Left colon (tissue), 2 donors: ENCODE results near the gene LRRTM1. TPM values are rescaled to one million over a fixed set of nuclear protein-coding genes. Genes with fewer than 3 reads are reported as not detected.

Experiments
- ATAC-seq: fragments of 200-7000 bp; cut with Tn5 transposase; one replicate; pipeline ENCODE4 v1.9.1; 2020; ENCODE audit warnings: mild to moderate bottlenecking, moderate library complexity
- DNase-seq, 2 donors: peaks; one replicate each; pipeline ENCODE4 v3.0.0-alpha.2; 2020
- intact Hi-C, 2 donors: fragments of 100-400 bp; cut with DNase I in 1 of 2; cut with micrococcal nuclease in 1 of 2; formaldehyde crosslinking; loops; one replicate each; pipeline versions ENCODE4 v1.11.2 to v1.14.0; 2022; cut with DNase I, micrococcal nuclease
- long read RNA-seq: library from polyadenylated mRNA; unstranded; transcript quantifications from one replicate; pipeline ENCODE4 v2.0.0, GENCODE V29; 2021
- total RNA-seq, 2 donors: library from RNA; stranded (reverse); fragmentation: NEBNext Ultra II Directional; extraction: Animal tissue kit (Norgen Biotek cat#: 25700); gene quantifications; one replicate each; pipeline ENCODE4 v1.2.1, GENCODE V29; 2021
- donor health status: DM: no; HTN: no; CAD: no.
- donor health status: DM: yes; HTN: yes; CAD: no.

LRRTM1 gene
- total RNA-seq = under 1 TPM; 0.21 to 0.34 TPM
- long read RNA-seq = 0 reads

- intact Hi-C loops = no loop called here
- DNase-seq (peak in 1 of 2 donors; percentile 12), ATAC-seq (peak; percentile 52)
Observed at GRCh38 chr2:80303909-80304837, at the start of gene LRRTM1. Gene LRRTM1 (minus strand): TSS chr2:80304752. CDS start chr2:80303819, 933 bp downstream.

GRCh38 chr2:80351231-80351630, 46.7 kb upstream of the LRRTM1 start:
- no peak for DNase-seq
- intact Hi-C loops = no loop called here
- ATAC-seq = no peak

GRCh38 chr2:80348953-80349352, 44.4 kb upstream of the LRRTM1 start:
- DNase-seq (no peak), ATAC-seq (no peak)
- intact Hi-C loops = no loop called here

GRCh38 chr2:80348078-80348477, 43.5 kb upstream of the LRRTM1 start:
- ATAC-seq = no peak
- no peak for DNase-seq
- intact Hi-C loops = no loop called here

GRCh38 chr2:80340022-80340421, 35.5 kb upstream of the LRRTM1 start:
- DNase-seq (no peak), ATAC-seq (no peak)
- intact Hi-C loops = no loop called here

- ATAC-seq (no peak), DNase-seq (no peak)
- intact Hi-C loops = no loop called here
Observed at GRCh38 chr2:80338794-80339193, 34.2 kb upstream of the LRRTM1 start.

- DNase-seq (no peak), ATAC-seq (no peak)
- intact Hi-C loops = no loop called here
Observed at GRCh38 chr2:80335411-80335810, 30.9 kb upstream of the LRRTM1 start.

GRCh38 chr2:80333886-80334285, 29.3 kb upstream of the LRRTM1 start:
- intact Hi-C loops = no loop called here
- DNase-seq (no peak), ATAC-seq (no peak)

GRCh38 chr2:80330527-80331450, 26.2 kb upstream of the LRRTM1 start:
- DNase-seq = no peak
- intact Hi-C loops = no loop called here
- ATAC-seq = no peak

- no peak for DNase-seq
- peak; percentile 75 for ATAC-seq
- intact Hi-C loops = no loop called here
Observed at GRCh38 chr2:80329491-80329890, 24.9 kb upstream of the LRRTM1 start.

GRCh38 chr2:80328159-80328571, 23.6 kb upstream of the LRRTM1 start:
- DNase-seq (no peak), ATAC-seq (no peak)
- intact Hi-C loops = no loop called here

GRCh38 chr2:80326861-80327260, 22.3 kb upstream of the LRRTM1 start:
- DNase-seq = no peak
- no peak for ATAC-seq
- intact Hi-C loops = no loop called here

- ATAC-seq (no peak), DNase-seq (no peak)
- intact Hi-C loops = no loop called here
Observed at GRCh38 chr2:80326214-80326613, 21.7 kb upstream of the LRRTM1 start.

GRCh38 chr2:80324525-80324924, 20.0 kb upstream of the LRRTM1 start:
- intact Hi-C loops = no loop called here
- ATAC-seq (no peak), DNase-seq (no peak)

GRCh38 chr2:80323610-80324009, 19.1 kb upstream of the LRRTM1 start:
- ATAC-seq (no peak), DNase-seq (no peak)
- intact Hi-C loops = no loop called here

GRCh38 chr2:80322958-80323357, 18.4 kb upstream of the LRRTM1 start:
- intact Hi-C loops = no loop called here
- DNase-seq (no peak), ATAC-seq (no peak)

- ATAC-seq = no peak
- DNase-seq = no peak
- intact Hi-C loops = no loop called here
Observed at GRCh38 chr2:80322311-80322920, 17.9 kb upstream of the LRRTM1 start.

GRCh38 chr2:80312282-80312839, 7.8 kb upstream of the LRRTM1 start:
- DNase-seq = no peak
- ATAC-seq = no peak
- intact Hi-C loops = no loop called here

- intact Hi-C loops = no loop called here
- DNase-seq = no peak
- ATAC-seq = peak; percentile 68
Observed at GRCh38 chr2:80311304-80311703, 6.8 kb upstream of the LRRTM1 start.
